Endothelial cell of umbilical vein (primary cell): Measurements from ENCODE around the gene ADGRL3. TPM values are rescaled to one million over a fixed set of nuclear protein-coding genes. Genes with fewer than 3 reads are reported as not detected.

ENCODE experiments used
- BruUV-seq: library from RNA; stranded (reverse); fragments of 400-500 nt; replicated peaks from 2 replicates; lab custom pipeline; 2021; lab: Mats Ljungman, UMichigan
- CTCF ChIA-PET: fragments of 300-600, 350-600 bp; sonication (Branson Sonifier 250); formaldehyde crosslinking; loops from one replicate; lab custom pipeline; 2021; ENCODE audit warnings: antibody characterized with exemption, inconsistent platforms; lab: Charles Lee
- POLR2A ChIA-PET: fragments of 300-600, 350-600 bp; sonication (Branson Sonifier 250); formaldehyde crosslinking; loops from one replicate; lab custom pipeline; 2021; ENCODE audit warnings: antibody characterized with exemption, inconsistent platforms; lab: Charles Lee
- DNase-seq: peaks from one replicate; pipeline ENCODE4 v3.0.0-alpha.2; 2011; ENCODE audit warnings: low read depth, low spot score
- FAIRE-seq: peaks from 2 replicates; lab custom pipeline; 2011; peaks lifted over from hg19 to GRCh38; lab: Jason Lieb, UNC
- H2AFZ ChIP-seq: 2 replicates; pipeline ENCODE4 v1.6.0; 2012; ENCODE audit warnings: low read depth, low read length, control low read depth, inconsistent platforms
- H3K27ac ChIP-seq: 2 replicates; pipeline ENCODE4 v1.5.1; 2011; ENCODE audit warnings: low read depth, mild to moderate bottlenecking, control low read depth, low read length, moderate library complexity; ENCODE audit not compliant: insufficient read depth
- H3K27me3 ChIP-seq, 2 experiments: 2 replicates each; pipeline versions ENCODE4 v1.6.0 to v1.6.1; 2011; ENCODE audit warnings: low read length in 2 of 2, mixed read lengths in 1 of 2; ENCODE audit not compliant: control insufficient read depth in 2 of 2, insufficient read depth in 2 of 2
- H3K36me3 ChIP-seq, 2 experiments: 2 replicates in 1 of 2; 3 replicates in 1 of 2; pipeline ENCODE4 v1.5.1; 2011; ENCODE audit warnings: low read length in 2 of 2, mild to moderate bottlenecking in 1 of 2, moderate library complexity in 1 of 2; ENCODE audit not compliant: control insufficient read depth in 2 of 2, insufficient read depth in 2 of 2; ENCODE audit errors: extremely low read depth in 1 of 2
- H3K4me1 ChIP-seq: 3 replicates; pipeline ENCODE4 v1.5.1; 2011; ENCODE audit warnings: mild to moderate bottlenecking, low read length; ENCODE audit not compliant: control insufficient read depth, insufficient read depth; ENCODE audit errors: extremely low read depth
- H3K4me2 ChIP-seq: 2 replicates; pipeline ENCODE4 v1.6.1; 2011; ENCODE audit warnings: low read length, control low read depth, mixed read lengths; ENCODE audit not compliant: insufficient read depth
- H3K4me3 ChIP-seq, 3 experiments: fragments of 200-600 bp in 1 of 3; sonication (generic), shearing (Covaris generic) in 1 of 3; replicated peaks in 1 of 3; 2 replicates each; pipeline ENCODE4 v1.5.1; 2011 to 2016; ENCODE audit warnings: control low read depth in 3 of 3, low read length in 3 of 3, mild to moderate bottlenecking in 2 of 3, inconsistent platforms in 1 of 3, low read depth in 1 of 3, moderate library complexity in 1 of 3; ENCODE audit not compliant: insufficient read depth in 1 of 3
- H3K79me2 ChIP-seq: 2 replicates; pipeline ENCODE4 v1.6.0; 2012; ENCODE audit warnings: low read length, inconsistent platforms; ENCODE audit not compliant: control insufficient read depth, insufficient read depth
- H3K9ac ChIP-seq: replicated peaks from 2 replicates; pipeline ENCODE3; 2011; ENCODE audit warnings: low read length, control low read depth; ENCODE audit not compliant: insufficient read depth; ENCODE audit errors: extremely low read depth
- H3K9me1 ChIP-seq: replicated peaks from 3 replicates; pipeline ENCODE4 v1.6.0; 2011; ENCODE audit warnings: mild to moderate bottlenecking, low read length; ENCODE audit not compliant: control insufficient read depth, insufficient read depth; ENCODE audit errors: extremely low read depth
- H3K9me3 ChIP-seq: replicated peaks from 2 replicates; pipeline ENCODE4 v1.5.1; 2012; ENCODE audit warnings: low read length, inconsistent platforms; ENCODE audit not compliant: control insufficient read depth, insufficient read depth
- H4K20me1 ChIP-seq: replicated peaks from 2 replicates; pipeline ENCODE3; 2011; ENCODE audit warnings: mild to moderate bottlenecking, low read length; ENCODE audit not compliant: control insufficient read depth, insufficient read depth; ENCODE audit errors: extremely low read depth
- CTCF ChIP-seq, 2 donors: IDR thresholded peaks; 1 replicate in 1 of 2; 2 replicates in 1 of 2; pipeline ENCODE4 v1.5.1; 2011; ENCODE audit warnings: low read length in 2 of 2, mild to moderate bottlenecking in 2 of 2, moderate library complexity in 2 of 2, control low read depth in 1 of 2, inconsistent platforms in 1 of 2, low read depth in 1 of 2; ENCODE audit not compliant: insufficient read depth in 1 of 2; ENCODE audit errors: extremely low read depth in 1 of 2
- EZH2 ChIP-seq: IDR thresholded peaks from 2 replicates; pipeline ENCODE4 v1.6.1; 2012; ENCODE audit warnings: borderline replicate concordance, low read depth, mild to moderate bottlenecking, moderate library complexity, low read length, inconsistent platforms; ENCODE audit not compliant: severe bottlenecking
- FOS ChIP-seq: IDR thresholded peaks from 2 replicates; pipeline ENCODE4 v1.6.1; 2011; ENCODE audit warnings: mild to moderate bottlenecking, low read length, moderate library complexity, borderline replicate concordance; ENCODE audit not compliant: insufficient read depth
- GATA2 ChIP-seq: IDR thresholded peaks from 2 replicates; pipeline ENCODE4 v1.7.0; 2011; ENCODE audit warnings: low read depth, mild to moderate bottlenecking, moderate library complexity, mixed read lengths, low read length; ENCODE audit not compliant: insufficient read length, insufficient read depth
- JUN ChIP-seq: IDR thresholded peaks from 2 replicates; pipeline ENCODE4 v1.6.1; 2011; ENCODE audit warnings: borderline replicate concordance, low read depth; ENCODE audit not compliant: insufficient read length, insufficient read depth
- MAX ChIP-seq: IDR thresholded peaks from 2 replicates; pipeline ENCODE4 v1.6.1; 2011; ENCODE audit not compliant: insufficient read depth, insufficient read length
- MYC ChIP-seq: IDR thresholded peaks from one replicate; pipeline ENCODE4 v1.6.1; 2011; ENCODE audit warnings: mild to moderate bottlenecking, low read depth, low read length
- POLR2A ChIP-seq: IDR thresholded peaks from 2 replicates; pipeline ENCODE4 v1.6.1; 2012; ENCODE audit warnings: low read depth, mild to moderate bottlenecking, control low read depth, low read length
- POLR2AphosphoS5 ChIP-seq: IDR thresholded peaks from 2 replicates; pipeline ENCODE4 v1.6.1; 2012; ENCODE audit warnings: low read depth, mild to moderate bottlenecking, control low read depth, low read length, moderate library complexity; ENCODE audit not compliant: insufficient read depth
- dilution Hi-C: fragments of 300-500 bp; cut with MboI; formaldehyde crosslinking; loops from one replicate; pipeline ENCODE4 v1.15.0; 2019; ENCODE audit warnings: low sequenced_read_pairs; ENCODE audit not compliant: extremely low pct_ligation_motif_present
- intact Hi-C: fragments of 100-400 bp; cut with micrococcal nuclease; formaldehyde crosslinking; loops from one replicate; pipeline ENCODE4 v1.10.0; 2022
- polyA plus RNA-seq, 4 experiments: library from polyadenylated mRNA; depleted of rRNA in 3 of 4; stranded (reverse) in 3 of 4; unstranded in 1 of 4; fragments of >200 nt; gene quantifications; 2 replicates each; pipeline versions ENCODE4 v1.2.1 to v1.2.3, GENCODE V29; 2011 to 2012; ENCODE audit warnings: missing spikeins in 1 of 4
- total RNA-seq: library from RNA; stranded (reverse); gene quantifications from 2 replicates; pipeline ENCODE4 v1.2.3, GENCODE V29; 2021

Gene ADGRL3
- total and polyA plus RNA-seq, 2 donors (not counting 3 experiments of a cell fraction or from before 2014, with no cell fraction given) = not detected

- DNase-seq = no peak
- dilution Hi-C loops = no loop called here
- no peaks in the 10 kb centered on the region for H3K27me3 ChIP-seq
- no peak overlapping the region for H3K4me3 ChIP-seq
- H3K9ac ChIP-seq = no peak overlapping the region
- no peak for TF ChIP-seq POLR2AphosphoS5
- no peak for TF ChIP-seq FOS
- no peak for TF ChIP-seq JUN
- no peak for TF ChIP-seq MYC
- TF ChIP-seq MAX = no peak
- TF ChIP-seq EZH2 = no peak
- no peak for TF ChIP-seq CTCF (IDR thresholded peaks at IDR 0.05; ENCODE audit: extremely low read depth in 1 of 2, insufficient read depth in 1 of 2, low read depth in 1 of 2, low read length in 2 of 2)
- no peak for TF ChIP-seq GATA2
- no peak for TF ChIP-seq POLR2A
- BruUV-seq = no TSS peak
- intact Hi-C loops = no loop called here
- FAIRE-seq = no peak
- no peak overlapping the region for H3K4me2 ChIP-seq
- ChIA-PET CTCF (no interaction called here), POLR2A (no interaction called here)
- H3K9me3 ChIP-seq = no peaks in the 10 kb centered on the region
- no peaks in the 10 kb centered on the region for H3K79me2 ChIP-seq
- no peaks in the 10 kb centered on the region for H4K20me1 ChIP-seq
- H2AFZ ChIP-seq = no peak overlapping the region
- no peaks in the 10 kb centered on the region for H3K9me1 ChIP-seq
- H3K36me3 ChIP-seq = no peaks in the 10 kb centered on the region
- no peak overlapping the region for H3K27ac ChIP-seq
- no peaks in the 10 kb centered on the region for H3K4me1 ChIP-seq
These were observed 92.2 kb downstream of the ADGRL3 start for GRCh38 chr4:61292322-61292721.
